GM12875 (cell line): ENCODE data around the gene PPP1R15A.
"Not testable (repeated sequence)": the region's sequence is repeated elsewhere in the genome, so short reads cannot be mapped to it uniquely, and the experiment has no call there.

Experiments
- H3K4me3 ChIP-seq: one replicate; pipeline ENCODE4 v1.5.1; 2011; ENCODE audit warnings: low read depth, low read length, control low read depth
- TF ChIP-seq, protein P1 (sequence below): IDR thresholded peaks from 2 replicates; pipeline ENCODE4 v1.5.1; 2011; ENCODE audit warnings: low read depth, mild to moderate bottlenecking, control low read depth, inconsistent platforms, low read length, moderate library complexity, borderline replicate concordance; ENCODE audit not compliant: insufficient read depth

Gene PPP1R15A

DNA sequence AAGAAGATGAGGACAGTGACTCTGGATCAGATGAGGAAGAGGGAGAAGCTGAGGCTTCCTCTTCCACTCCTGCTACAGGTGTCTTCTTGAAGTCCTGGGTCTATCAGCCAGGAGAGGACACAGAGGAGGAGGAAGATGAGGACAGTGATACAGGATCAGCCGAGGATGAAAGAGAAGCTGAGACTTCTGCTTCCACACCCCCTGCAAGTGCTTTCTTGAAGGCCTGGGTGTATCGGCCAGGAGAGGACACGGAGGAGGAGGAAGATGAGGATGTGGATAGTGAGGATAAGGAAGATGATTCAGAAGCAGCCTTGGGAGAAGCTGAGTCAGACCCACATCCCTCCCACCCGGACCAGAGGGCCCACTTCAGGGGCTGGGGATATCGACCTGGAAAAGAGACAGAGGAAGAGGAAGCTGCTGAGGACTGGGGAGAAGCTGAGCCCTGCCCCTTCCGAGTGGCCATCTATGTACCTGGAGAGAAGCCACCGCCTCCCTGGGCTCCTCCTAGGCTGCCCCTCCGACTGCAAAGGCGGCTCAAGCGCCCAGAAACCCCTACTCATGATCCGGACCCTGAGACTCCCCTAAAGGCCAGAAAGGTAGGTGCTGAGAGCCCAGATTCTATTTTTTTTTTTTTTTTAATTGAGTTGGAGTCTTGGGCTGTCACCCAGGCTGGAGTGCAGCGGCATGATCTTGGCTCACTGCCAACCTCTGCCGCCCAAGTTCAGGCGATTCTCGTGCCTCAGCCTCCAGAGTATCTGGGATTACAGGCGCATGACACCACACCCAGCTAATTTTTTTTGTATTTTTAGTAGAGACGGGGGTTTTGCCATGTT lies 2.3 kb downstream of the PPP1R15A start:
- TF ChIP-seq, protein P1, sequence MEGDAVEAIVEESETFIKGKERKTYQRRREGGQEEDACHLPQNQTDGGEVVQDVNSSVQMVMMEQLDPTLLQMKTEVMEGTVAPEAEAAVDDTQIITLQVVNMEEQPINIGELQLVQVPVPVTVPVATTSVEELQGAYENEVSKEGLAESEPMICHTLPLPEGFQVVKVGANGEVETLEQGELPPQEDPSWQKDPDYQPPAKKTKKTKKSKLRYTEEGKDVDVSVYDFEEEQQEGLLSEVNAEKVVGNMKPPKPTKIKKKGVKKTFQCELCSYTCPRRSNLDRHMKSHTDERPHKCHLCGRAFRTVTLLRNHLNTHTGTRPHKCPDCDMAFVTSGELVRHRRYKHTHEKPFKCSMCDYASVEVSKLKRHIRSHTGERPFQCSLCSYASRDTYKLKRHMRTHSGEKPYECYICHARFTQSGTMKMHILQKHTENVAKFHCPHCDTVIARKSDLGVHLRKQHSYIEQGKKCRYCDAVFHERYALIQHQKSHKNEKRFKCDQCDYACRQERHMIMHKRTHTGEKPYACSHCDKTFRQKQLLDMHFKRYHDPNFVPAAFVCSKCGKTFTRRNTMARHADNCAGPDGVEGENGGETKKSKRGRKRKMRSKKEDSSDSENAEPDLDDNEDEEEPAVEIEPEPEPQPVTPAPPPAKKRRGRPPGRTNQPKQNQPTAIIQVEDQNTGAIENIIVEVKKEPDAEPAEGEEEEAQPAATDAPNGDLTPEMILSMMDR: no peak
- H3K4me3 ChIP-seq: peak overlapping the region; percentile 73

DNA sequence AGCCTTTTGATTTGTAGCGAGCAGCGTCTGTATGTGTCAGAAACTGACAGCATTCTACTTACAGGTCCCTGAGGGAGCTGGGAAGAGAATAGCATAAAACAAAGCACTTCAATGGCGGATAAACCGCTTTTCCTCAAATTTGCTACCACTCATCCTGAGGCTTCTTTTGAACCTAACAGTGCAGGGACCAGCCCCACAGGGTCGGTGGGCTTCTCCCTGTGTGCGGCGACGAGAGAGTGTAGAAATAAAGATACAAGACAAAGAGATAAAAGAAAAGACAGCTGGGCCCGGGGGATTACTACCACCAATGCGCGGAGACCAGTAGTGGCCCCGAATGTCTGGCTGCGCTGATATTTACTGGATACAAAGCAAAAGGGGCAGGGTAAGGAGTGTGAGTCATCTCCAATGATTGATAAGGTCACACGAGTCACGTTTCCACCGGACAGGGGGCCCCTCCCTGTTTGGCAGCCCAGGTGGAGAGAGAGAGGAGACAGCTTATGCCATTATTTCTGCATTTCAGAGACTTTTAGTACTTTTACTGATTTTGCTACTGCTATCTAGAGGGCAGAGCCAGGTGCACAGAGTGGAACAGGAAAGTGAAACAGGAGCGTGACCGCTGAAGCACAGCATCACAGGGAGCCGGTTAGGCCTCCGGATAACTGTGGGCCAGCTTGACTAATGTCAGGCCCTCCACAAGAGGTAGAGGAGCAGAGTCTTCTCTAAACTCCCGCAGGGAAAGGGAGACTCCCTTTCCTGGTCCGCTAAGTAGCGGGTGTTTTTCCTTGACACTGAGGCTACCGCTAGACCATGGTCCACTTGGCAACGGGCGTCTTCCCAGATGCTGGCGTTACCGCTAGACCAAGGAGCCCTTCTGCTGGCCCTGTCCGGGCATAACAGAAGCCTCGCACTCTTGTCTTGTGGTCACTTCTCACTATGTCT lies 4.1 kb downstream of the PPP1R15A start:
- peak overlapping the region; percentile 73 for H3K4me3 ChIP-seq

- no peak overlapping the region for H3K4me3 ChIP-seq
- TF ChIP-seq, protein P1: no peak
These were observed 5.6 kb downstream of the PPP1R15A start for GRCh38 chr19:48877855-48878195.

DNA sequence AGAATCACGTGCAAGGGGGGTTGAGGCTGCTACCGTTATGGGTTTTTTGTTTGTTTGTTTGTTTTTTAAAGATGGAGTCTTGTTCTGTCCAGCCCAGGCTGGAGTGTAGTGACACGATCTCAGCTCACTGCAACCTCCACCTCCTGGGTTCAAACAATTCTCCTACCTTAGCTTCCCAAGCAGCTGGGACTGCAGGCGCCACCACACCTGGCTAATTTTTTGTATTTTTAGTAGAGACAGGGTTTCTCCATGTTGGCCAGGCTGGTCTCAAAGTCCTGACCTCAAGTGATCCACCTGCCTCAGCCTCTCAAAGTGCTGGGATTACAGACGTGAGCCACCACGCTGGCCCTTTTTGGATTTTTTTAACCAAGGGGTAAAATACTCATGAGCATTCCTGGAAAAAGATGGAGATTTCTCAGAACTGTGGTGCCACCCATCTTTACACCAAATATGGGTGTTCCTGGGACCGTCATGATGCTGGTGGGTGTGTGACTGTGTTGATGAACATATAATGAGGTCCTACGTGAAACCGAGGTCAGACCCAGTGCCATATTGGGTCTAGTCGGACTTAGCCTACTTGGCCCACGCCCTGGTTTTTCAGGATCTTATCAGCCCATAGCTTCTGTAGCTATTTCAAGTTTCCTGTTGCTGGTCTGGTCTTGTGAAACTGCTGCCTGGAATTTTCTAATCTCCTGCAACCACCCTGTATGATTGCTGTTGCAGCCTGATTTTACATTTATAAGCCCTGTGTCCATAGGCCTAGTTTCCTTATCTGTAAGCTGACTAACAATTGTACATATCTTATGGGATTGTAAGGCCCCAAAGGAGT lies 6.2 kb downstream of the PPP1R15A start:
- no peak overlapping the region for H3K4me3 ChIP-seq
- TF ChIP-seq, protein P1: no peak

GRCh38 chr19:48879025-48879637 lies 6.9 kb downstream of the PPP1R15A start:
- H3K4me3 ChIP-seq: no peak overlapping the region
- TF ChIP-seq, protein P1: no peak

- not testable (repeated sequence) for H3K4me3 ChIP-seq
These were observed 7.5 kb downstream of the PPP1R15A start for GRCh38 chr19:48879696-48880095.

DNA sequence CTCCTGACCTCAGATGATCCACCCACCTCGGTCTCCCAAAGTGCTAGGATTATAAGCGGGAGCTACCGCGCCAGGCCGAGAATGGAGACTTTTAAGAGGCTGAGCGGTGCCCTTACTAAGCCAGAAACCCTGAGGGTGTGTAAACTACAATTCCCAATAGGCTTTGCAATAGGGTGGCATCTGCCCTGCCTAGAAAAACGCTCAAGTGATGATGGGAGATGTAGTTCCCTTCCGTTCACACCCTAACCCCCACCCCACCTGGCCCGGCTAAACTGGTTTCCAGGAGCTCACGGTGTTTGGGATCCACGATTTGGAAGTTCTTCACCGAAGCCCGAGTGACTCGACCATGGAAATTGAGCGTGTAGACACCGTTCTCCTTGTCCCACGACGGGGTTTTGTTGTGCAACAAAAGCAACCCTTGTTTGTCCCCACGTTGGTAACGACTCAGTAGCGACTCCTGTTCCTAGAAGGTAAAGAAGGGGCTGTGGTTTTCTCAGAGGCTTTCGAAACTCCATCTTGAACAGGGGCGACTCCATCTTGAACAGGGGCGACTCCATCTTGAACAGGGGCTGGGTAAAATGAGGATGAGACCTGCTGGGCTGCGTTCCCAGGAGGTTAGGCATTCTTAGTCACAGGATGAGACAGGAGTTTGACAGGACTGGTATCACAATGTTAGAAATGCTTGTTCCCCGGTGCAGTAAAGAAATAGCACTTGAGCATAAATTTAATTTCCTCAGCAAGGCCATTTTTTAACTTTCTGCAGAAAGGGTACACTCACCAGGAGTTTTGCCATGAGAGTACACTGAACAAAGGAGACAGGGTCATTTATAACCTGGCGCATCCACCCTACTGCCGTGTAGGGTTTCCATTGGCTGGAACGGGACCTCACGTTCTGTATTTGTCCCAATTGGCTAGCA lies 9.8 kb downstream of the PPP1R15A start:
- TF ChIP-seq, protein P1: no peak
- H3K4me3 ChIP-seq: no peak overlapping the region
